Astrocyte (in vitro differentiated cells and primary cell): Measurements from ENCODE around the gene FILIP1L.

Source experiments
- EZH2 ChIP-seq: IDR thresholded peaks from 2 replicates; pipeline ENCODE4 v1.6.1; 2012; ENCODE audit warnings: mild to moderate bottlenecking, low read length, inconsistent platforms; ENCODE audit not compliant: insufficient read depth
- TF ChIP-seq, protein P1 (sequence below): IDR thresholded peaks from 2 replicates; pipeline ENCODE4 v1.5.1; 2011; ENCODE audit warnings: low read depth, mild to moderate bottlenecking, inconsistent platforms, low read length, moderate library complexity; ENCODE audit not compliant: insufficient read depth

DNA sequence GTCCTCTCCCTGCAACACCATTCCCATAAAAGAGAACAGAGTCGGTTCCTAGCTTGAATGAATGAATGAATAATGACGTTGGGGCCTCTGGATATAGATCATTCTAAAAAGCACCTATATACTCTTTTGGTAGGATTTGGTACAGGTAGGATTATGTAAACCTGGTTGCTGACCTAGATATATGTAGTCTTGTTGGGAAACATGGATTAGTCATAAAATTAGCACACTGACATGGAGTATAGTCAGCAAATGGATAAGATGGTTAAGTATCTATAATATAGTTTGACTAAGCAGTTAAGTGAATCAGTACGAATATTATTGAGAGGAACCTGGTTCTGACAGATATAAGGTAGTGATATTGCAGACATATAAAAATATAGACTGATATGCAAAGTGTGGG is 142.5 kb downstream of the FILIP1L start:
- TF ChIP-seq, protein P1, sequence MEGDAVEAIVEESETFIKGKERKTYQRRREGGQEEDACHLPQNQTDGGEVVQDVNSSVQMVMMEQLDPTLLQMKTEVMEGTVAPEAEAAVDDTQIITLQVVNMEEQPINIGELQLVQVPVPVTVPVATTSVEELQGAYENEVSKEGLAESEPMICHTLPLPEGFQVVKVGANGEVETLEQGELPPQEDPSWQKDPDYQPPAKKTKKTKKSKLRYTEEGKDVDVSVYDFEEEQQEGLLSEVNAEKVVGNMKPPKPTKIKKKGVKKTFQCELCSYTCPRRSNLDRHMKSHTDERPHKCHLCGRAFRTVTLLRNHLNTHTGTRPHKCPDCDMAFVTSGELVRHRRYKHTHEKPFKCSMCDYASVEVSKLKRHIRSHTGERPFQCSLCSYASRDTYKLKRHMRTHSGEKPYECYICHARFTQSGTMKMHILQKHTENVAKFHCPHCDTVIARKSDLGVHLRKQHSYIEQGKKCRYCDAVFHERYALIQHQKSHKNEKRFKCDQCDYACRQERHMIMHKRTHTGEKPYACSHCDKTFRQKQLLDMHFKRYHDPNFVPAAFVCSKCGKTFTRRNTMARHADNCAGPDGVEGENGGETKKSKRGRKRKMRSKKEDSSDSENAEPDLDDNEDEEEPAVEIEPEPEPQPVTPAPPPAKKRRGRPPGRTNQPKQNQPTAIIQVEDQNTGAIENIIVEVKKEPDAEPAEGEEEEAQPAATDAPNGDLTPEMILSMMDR: no peak
- no peak for TF ChIP-seq EZH2
